ENCODE results near the gene LRRC30. TPM values are rescaled to one million over a fixed set of nuclear protein-coding genes. Genes with fewer than 3 reads are reported as not detected.

The LRRC30 gene
- total RNA-seq, 1 experiment from 2014 or later, result not detected

DNA sequence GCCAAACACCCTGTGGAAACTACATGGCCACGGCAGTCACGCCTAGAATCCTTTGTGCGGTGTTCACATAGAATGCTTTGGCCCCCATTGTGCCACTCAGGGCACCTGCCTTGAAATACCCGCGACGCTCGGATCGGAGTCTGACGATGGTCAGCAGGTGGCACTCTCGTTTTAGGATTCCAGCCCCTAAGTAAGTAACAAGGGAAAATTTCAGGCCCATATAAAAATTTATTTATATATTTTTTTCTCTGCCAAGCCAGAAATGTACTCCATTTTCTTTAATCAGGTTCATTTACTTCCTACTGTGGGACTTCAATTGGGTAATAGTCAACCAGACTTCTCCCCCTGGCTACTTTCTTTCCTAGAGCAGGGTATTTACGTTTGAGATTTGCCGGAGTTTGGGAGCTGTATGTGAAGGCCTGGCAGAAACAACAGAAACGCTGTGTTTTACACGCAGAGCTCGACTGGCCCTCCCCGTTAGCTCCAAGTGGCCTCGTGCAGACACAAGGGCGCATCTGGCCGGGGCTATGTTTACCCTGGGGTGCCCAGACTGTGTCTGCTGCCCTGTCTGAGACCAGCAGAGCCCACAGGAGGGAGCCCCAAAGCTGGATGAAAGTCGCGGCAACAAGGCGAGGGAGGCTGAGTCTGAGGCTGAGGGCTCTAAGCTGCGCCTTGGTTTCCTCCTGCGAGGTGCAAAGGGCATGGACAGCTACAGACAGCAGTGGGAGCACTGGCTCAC lies 41.6 kb downstream of the LRRC30 start:
- no peaks in the 10 kb centered on the region for H3K27me3 ChIP-seq
- H3K9me3 ChIP-seq, result no peaks in the 10 kb centered on the region
- H3K4me3 ChIP-seq, result no peak overlapping the region
- peak; percentile 20 for DNase-seq
- no peaks in the 10 kb centered on the region for H3K36me3 ChIP-seq

DNA sequence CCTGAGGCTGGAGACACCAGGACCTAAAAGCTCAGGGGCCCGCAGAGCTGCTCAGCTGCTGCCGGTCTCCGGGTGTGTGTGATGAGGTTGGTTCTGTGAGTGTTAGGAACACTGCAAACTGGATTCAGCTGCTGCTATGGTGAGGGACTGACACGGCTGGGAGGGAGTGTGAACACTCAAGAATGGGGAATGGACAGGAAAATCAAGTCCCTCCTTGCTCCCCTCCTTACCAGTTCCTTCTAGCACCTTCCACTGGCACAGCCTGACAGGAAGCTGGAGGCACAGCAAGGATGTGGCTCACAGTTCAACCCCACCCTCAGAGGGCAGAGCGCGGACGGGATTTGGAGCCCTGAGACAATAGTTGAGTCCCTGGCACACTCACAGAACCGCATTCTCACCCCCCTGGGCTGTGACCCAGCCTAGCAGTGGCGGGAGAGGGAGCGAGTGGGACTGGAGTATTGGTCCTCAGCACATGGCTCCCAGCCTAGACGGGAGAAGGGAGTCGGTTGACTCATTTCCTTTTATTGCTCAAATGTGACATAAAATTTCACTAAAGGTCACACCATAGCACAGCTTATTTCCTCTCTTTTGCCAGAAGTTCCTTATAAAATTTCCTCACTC lies 42.5 kb downstream of the LRRC30 start:
- H3K9me3 ChIP-seq, result no peaks in the 10 kb centered on the region
- no peak overlapping the region for H3K4me3 ChIP-seq
- H3K36me3 ChIP-seq, result no peaks in the 10 kb centered on the region
- no peaks in the 10 kb centered on the region for H3K27me3 ChIP-seq
- peak; percentile 70 for DNase-seq

DNA sequence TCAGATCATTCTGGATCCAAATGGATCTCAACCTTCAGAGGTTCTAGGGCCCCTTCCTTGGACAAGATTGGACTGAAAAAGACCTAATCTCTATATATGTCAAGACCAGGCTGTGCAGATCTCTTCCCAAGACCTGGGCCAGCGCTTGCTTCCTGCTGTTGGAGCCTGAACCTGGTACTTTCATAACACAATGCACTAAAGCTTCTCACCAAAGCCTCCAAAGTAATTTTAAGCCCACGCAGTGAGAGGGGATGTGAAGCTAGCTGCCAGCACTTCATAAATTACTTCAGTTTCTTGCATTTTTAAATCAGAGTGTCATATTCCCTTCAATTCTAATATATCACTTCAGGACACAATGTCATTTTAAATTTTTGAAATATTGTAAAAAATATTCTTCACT lies 50.7 kb downstream of the LRRC30 start:
- Histone ChIP-seq H3K27me3 (no peaks in the 10 kb centered on the region), H3K36me3 (no peaks in the 10 kb centered on the region), H3K9me3 (no peaks in the 10 kb centered on the region), H3K4me3 (no peak overlapping the region)
- no peak for DNase-seq

Other genes with a start within 250 kb of the LRRC30 start
- gene LAMA1, start 113.3 kb upstream of the LRRC30 start, total RNA-seq (2014; rRNA removed; shearing (Covaris generic); ENCODE audit: low replicate concordance), result 1.1 and 1.6 TPM in 2 replicates

Data from MG63 (cell line).